Stimulated activated memory B cell treated with anti-CD40 and anti-IgM and Interleukin-4, amounts not matched to agents 10 μg/mL and 1 μg/mL and 100 μg/mL, for 72 hours (primary cell): ENCODE data around the gene RS1.

ENCODE experiments used
- ATAC-seq: fragments of 150-1000 bp; cut with Tn5 transposase; 2 replicates; pipeline ENCODE4 v1.10.0; 2021
- H3K27ac Mint-ChIP-seq: one replicate; pipeline ENCODE4 v1.8.0; 2022; ENCODE audit warnings: mild to moderate bottlenecking, mixed read lengths
- H3K27me3 Mint-ChIP-seq: one replicate; pipeline ENCODE4 v1.8.0; 2022; ENCODE audit warnings: mixed read lengths
- H3K36me3 Mint-ChIP-seq: one replicate; pipeline ENCODE4 v1.8.0; 2022; ENCODE audit warnings: mixed read lengths
- H3K4me1 Mint-ChIP-seq: one replicate; pipeline ENCODE4 v1.8.0; 2022; ENCODE audit warnings: mixed read lengths
- H3K4me3 Mint-ChIP-seq: one replicate; pipeline ENCODE4 v1.8.0; 2022; ENCODE audit warnings: mild to moderate bottlenecking, moderate library complexity, mixed read lengths
- H3K9me3 Mint-ChIP-seq: one replicate; pipeline ENCODE4 v1.8.0; 2022; ENCODE audit warnings: mixed read lengths

The RS1 gene

DNA sequence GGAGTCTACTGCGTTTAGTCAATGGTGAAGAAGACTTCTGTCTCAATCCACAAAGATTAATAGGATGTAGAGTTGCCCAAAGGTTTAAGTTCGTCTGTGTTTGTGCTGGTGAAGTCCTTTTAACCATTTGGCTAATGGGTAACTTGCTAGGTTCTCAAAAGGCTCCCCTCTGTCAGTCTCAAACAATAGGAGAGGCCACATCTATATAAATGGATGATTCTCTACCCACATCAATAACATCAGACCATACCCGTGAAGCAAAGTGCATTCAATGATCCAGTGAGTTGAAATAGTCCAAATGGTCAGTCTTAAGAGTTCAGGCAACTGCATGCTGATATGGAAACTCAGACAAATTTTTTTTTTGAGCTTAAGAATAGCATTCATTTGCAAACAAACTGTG, 28.1 kb downstream of the RS1 start:
- Mint-ChIP-seq H3K36me3 (no peaks in the 10 kb centered on the region), H3K27me3 (no peaks in the 10 kb centered on the region), H3K4me3 (no peak overlapping the region), H3K9me3 (no peaks in the 10 kb centered on the region), H3K27ac (no peak overlapping the region), H3K4me1 (no peaks in the 10 kb centered on the region)
- no peak for ATAC-seq

DNA sequence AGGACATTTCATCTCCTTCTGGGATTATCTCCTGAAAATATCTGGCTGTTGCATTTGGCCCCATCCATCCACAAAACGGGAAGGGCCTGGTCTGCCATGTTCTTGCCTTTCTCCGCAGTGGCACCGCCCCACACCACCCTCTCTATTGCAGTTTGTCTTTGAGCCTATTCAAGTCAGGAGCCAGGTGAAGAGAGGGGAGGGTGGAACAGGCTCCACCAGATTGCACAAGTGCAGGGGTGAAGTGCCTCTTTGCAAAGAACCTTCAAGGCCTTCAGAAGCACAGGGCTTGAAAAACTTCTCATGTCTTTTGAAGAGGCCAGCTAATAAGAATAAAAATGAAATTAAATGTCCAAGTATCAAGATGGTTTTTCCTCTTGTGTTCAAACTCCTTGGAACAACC, 28.7 kb downstream of the RS1 start:
- ATAC-seq = no peak
- H3K4me1 Mint-ChIP-seq = no peaks in the 10 kb centered on the region
- H3K36me3 Mint-ChIP-seq = no peaks in the 10 kb centered on the region
- no peaks in the 10 kb centered on the region for H3K27me3 Mint-ChIP-seq
- H3K27ac Mint-ChIP-seq = no peak overlapping the region
- no peaks in the 10 kb centered on the region for H3K9me3 Mint-ChIP-seq
- no peak overlapping the region for H3K4me3 Mint-ChIP-seq

- no peak overlapping the region for H3K4me3 Mint-ChIP-seq
- H3K27me3 Mint-ChIP-seq = no peaks in the 10 kb centered on the region
- ATAC-seq = no peak
Observed at GRCh38 chrX:18640686-18641085, 31.2 kb downstream of the RS1 start.

GRCh38 chrX:18639280-18639679, 32.6 kb downstream of the RS1 start:
- Mint-ChIP-seq H3K4me1 (no peaks in the 10 kb centered on the region), H3K36me3 (peaks cover 6% of the 10 kb centered on the region), H3K9me3 (no peaks in the 10 kb centered on the region), H3K27me3 (no peaks in the 10 kb centered on the region), H3K4me3 (no peak overlapping the region), H3K27ac (no peak overlapping the region)
- no peak for ATAC-seq

More at GRCh38 chrX:18640686-18641085, 31.2 kb downstream of the RS1 start:
- Mint-ChIP-seq H3K4me1 (no peaks in the 10 kb centered on the region), H3K9me3 (no peaks in the 10 kb centered on the region), H3K36me3 (peaks cover 1% of the 10 kb centered on the region), H3K27ac (no peak overlapping the region)

DNA sequence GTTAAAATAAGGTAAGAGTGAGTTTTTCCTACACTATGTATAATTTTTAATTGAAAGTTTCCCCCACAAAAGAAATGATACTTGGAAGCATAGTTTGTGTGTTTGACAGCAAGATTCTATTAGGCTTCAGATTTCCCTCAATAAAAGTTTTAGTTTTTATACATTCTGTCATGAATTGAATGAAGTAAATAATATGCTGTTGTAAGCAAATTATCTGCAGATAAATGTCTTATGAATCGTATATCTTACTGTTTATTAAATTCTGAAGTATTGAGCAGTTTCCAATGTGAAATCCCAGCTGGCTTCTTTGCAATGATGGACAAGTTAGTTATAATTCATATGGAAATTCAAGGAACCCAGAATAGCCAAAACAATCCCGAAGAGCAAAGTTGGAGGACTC, 33.5 kb downstream of the RS1 start:
- H3K36me3 Mint-ChIP-seq = peaks cover 6% of the 10 kb centered on the region
- no peak overlapping the region for H3K4me3 Mint-ChIP-seq
- H3K4me1 Mint-ChIP-seq = no peaks in the 10 kb centered on the region
- no peak for ATAC-seq
- H3K27me3 Mint-ChIP-seq = no peaks in the 10 kb centered on the region
- no peak overlapping the region for H3K27ac Mint-ChIP-seq
- H3K9me3 Mint-ChIP-seq = no peaks in the 10 kb centered on the region

GRCh38 chrX:18630934-18631333, 41.0 kb downstream of the RS1 start:
- H3K4me3 Mint-ChIP-seq = no peak overlapping the region
- no peaks in the 10 kb centered on the region for H3K9me3 Mint-ChIP-seq
- no peaks in the 10 kb centered on the region for H3K27me3 Mint-ChIP-seq
- H3K36me3 Mint-ChIP-seq = peaks cover 26% of the 10 kb centered on the region
- H3K4me1 Mint-ChIP-seq = no peaks in the 10 kb centered on the region
- no peak overlapping the region for H3K27ac Mint-ChIP-seq
- no peak for ATAC-seq

DNA sequence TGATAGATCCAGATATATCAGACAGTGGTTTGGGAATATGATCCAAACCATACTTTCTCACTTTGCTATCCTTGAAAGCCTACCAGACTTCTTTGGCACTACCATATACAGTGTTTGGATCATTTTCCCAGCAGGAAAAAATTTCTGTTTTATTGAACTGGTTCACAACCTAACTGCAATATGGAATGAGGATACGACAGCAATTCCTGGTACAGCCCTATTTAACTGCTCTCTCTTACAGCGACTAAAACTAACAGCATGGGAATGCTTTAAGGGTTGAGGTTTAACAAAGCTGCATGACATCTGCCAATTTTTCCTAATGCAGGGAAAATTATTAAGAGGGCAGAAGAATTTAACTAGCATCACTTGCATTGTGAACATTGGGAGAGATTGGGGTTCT, 47.3 kb downstream of the RS1 start:
- no peaks in the 10 kb centered on the region for H3K27me3 Mint-ChIP-seq
- H3K36me3 Mint-ChIP-seq = peaks cover 14% of the 10 kb centered on the region
- H3K9me3 Mint-ChIP-seq = no peaks in the 10 kb centered on the region
- no peak overlapping the region for H3K27ac Mint-ChIP-seq
- no peaks in the 10 kb centered on the region for H3K4me1 Mint-ChIP-seq
- no peak overlapping the region for H3K4me3 Mint-ChIP-seq
- ATAC-seq = no peak

DNA sequence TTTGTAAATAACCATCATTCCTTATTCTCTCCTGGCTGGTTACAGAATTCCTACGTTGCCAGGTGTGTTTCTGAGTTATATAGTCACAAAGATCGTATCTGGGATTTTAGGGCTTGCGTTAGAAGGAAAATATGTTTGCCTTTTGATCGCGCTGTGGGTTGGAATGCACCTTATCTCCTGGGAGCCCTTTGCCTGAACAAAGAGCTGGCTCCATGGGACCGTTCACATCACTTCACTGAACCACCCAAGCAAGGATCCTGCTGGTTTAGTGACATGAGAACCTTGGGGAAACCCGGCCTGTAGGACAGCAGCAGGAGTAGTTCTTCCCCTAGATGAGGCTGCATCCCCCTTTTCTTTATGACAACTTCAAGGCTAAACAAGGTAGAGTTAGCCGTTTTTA, 51.6 kb downstream of the RS1 start:
- Mint-ChIP-seq H3K27me3 (no peaks in the 10 kb centered on the region), H3K4me3 (no peak overlapping the region), H3K9me3 (no peaks in the 10 kb centered on the region), H3K36me3 (peaks cover 16% of the 10 kb centered on the region), H3K4me1 (no peaks in the 10 kb centered on the region), H3K27ac (no peak overlapping the region)
- no peak for ATAC-seq

DNA sequence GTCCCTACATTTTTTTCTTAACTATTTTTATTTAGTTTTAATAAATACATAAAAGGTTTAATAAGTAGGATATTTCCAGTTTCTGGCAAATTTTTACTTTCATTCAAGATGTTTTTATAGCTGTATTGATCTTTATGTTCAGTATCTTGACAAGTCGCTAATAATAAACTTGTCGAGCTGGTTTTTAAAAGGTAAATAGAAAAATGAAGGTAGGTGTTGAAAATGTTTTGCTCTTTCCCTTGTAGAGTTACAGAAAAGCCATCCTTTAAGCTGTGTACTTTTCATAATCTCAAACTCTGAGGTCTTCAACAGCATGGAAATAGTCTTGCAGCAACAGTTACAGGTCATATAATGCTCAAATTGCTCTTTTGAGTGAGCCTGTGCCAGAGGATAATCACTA, 52.6 kb downstream of the RS1 start:
- Mint-ChIP-seq H3K9me3 (no peaks in the 10 kb centered on the region), H3K36me3 (peaks cover 16% of the 10 kb centered on the region), H3K27me3 (no peaks in the 10 kb centered on the region), H3K4me1 (no peaks in the 10 kb centered on the region), H3K27ac (no peak overlapping the region), H3K4me3 (no peak overlapping the region)
- ATAC-seq = no peak

DNA sequence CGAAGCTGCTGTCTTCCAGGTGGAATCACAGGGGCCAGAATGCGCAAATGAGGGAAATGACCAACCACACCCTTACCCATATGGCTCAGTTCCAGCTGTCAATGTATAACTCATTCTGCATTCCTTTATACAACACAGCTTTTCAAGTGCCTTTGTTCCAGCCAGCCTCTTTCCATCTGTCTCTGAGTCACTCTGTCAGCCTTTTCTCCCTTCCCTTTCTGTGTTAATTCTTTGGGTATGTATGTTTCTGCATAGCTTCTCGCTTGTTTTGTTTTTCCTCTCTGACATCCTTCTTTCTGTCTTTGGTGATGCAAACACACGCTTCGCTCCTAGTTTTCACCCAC, 54.5 kb downstream of the RS1 start:
- ATAC-seq = no peak
- Mint-ChIP-seq H3K36me3 (peaks cover 16% of the 10 kb centered on the region), H3K4me1 (no peaks in the 10 kb centered on the region), H3K9me3 (no peaks in the 10 kb centered on the region), H3K27me3 (no peaks in the 10 kb centered on the region), H3K27ac (no peak overlapping the region), H3K4me3 (no peak overlapping the region)

- Mint-ChIP-seq H3K4me1 (no peaks in the 10 kb centered on the region), H3K27me3 (no peaks in the 10 kb centered on the region), H3K36me3 (peaks cover 16% of the 10 kb centered on the region), H3K4me3 (no peak overlapping the region), H3K9me3 (no peaks in the 10 kb centered on the region), H3K27ac (no peak overlapping the region)
- ATAC-seq = no peak
Observed at GRCh38 chrX:18616688-18617406, 55.1 kb downstream of the RS1 start.

DNA sequence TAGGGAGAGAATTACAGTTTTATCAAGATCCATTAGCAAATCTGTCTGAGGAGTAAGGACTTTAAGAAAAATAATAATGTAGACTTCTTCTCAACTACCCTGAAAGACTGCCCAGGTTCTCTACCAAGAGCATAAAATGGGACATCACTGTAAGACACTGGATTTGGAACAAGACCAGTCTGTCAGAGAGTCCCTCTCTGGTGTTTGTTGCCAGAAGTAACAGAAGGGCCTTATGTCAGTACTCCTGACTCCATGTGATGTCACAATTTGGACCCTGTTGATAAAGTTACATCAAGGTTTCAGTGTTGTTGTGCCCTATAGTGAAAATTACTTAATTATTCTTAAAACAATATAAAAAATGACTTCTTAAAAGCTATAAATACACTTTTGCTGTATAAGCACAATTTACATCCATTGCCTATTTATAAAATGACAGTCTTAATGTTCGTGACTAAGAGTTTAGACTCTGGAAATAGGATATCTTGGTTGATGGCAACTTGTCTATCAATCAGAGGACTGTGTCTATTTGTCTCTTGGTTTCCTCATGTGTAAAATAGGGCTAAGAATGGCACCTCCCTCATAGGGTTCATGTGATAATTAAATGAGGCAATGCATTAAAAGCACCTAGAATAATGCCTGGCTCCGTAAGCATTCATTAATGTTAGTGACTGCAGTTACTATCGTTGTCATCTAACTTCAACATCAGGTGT, 57.8 kb downstream of the RS1 start:
- no peaks in the 10 kb centered on the region for H3K4me1 Mint-ChIP-seq
- H3K27me3 Mint-ChIP-seq = no peaks in the 10 kb centered on the region
- H3K9me3 Mint-ChIP-seq = no peaks in the 10 kb centered on the region
- H3K27ac Mint-ChIP-seq = no peak overlapping the region
- H3K4me3 Mint-ChIP-seq = no peak overlapping the region
- no peak for ATAC-seq
- peaks cover 29% of the 10 kb centered on the region for H3K36me3 Mint-ChIP-seq

DNA sequence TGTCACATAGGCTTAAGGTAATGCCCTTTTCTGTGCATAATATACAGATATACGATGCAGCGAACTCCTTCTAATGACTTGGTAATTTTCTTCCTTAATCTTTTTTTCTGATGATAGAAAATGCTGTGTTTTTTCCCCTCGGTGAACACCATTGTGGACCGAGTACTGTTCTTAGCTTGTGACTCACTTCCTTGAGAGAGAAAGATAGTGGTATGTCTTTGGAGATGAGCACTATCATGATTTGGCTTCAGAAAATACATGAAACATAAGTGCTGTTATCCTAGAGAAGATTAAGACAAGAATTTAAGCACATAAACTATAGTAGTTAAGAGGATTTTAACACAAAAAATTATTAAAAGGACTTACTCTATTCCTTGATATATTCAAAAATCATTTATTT, 63.9 kb downstream of the RS1 start:
- Mint-ChIP-seq H3K4me1 (no peaks in the 10 kb centered on the region), H3K4me3 (no peak overlapping the region), H3K9me3 (no peaks in the 10 kb centered on the region), H3K27ac (no peak overlapping the region), H3K27me3 (no peaks in the 10 kb centered on the region), H3K36me3 (peaks cover 39% of the 10 kb centered on the region)
- no peak for ATAC-seq

GRCh38 chrX:18598413-18598812, 73.5 kb downstream of the RS1 start:
- no peak overlapping the region for H3K4me3 Mint-ChIP-seq
- peaks cover 14% of the 10 kb centered on the region for H3K36me3 Mint-ChIP-seq
- no peak overlapping the region for H3K27ac Mint-ChIP-seq
- no peaks in the 10 kb centered on the region for H3K9me3 Mint-ChIP-seq
- no peaks in the 10 kb centered on the region for H3K27me3 Mint-ChIP-seq
- no peak for ATAC-seq
- H3K4me1 Mint-ChIP-seq = no peaks in the 10 kb centered on the region

- H3K4me3 Mint-ChIP-seq = no peak overlapping the region
- H3K27ac Mint-ChIP-seq = no peak overlapping the region
- H3K27me3 Mint-ChIP-seq = no peaks in the 10 kb centered on the region
- H3K9me3 Mint-ChIP-seq = no peaks in the 10 kb centered on the region
- peaks cover 14% of the 10 kb centered on the region for H3K36me3 Mint-ChIP-seq
- H3K4me1 Mint-ChIP-seq = no peaks in the 10 kb centered on the region
- no peak for ATAC-seq
Observed at GRCh38 chrX:18596096-18596495, 75.8 kb downstream of the RS1 start.

GRCh38 chrX:18594079-18594478, 77.8 kb downstream of the RS1 start:
- Mint-ChIP-seq H3K9me3 (no peaks in the 10 kb centered on the region), H3K4me3 (no peak overlapping the region), H3K4me1 (no peaks in the 10 kb centered on the region), H3K27me3 (no peaks in the 10 kb centered on the region), H3K27ac (no peak overlapping the region), H3K36me3 (peaks cover 27% of the 10 kb centered on the region)
- no peak for ATAC-seq
